ENCODE results near the gene UBR4. TPM values are rescaled to one million over a fixed set of nuclear protein-coding genes. Genes with fewer than 3 reads are reported as not detected.

The UBR4 gene
- total RNA-seq, 4 donors from 2014 or later = 140 to 418 (median 223) TPM

GRCh38 chr1:19072285-19072981, 137.6 kb downstream of the UBR4 start:
- peak overlapping the region in 1 of 4 donors; percentile 17 for H3K27ac ChIP-seq
- peaks cover 0 to 24% (median 3%) of the 10 kb centered on the region in 4 donors for H3K36me3 ChIP-seq
- no peaks in the 10 kb centered on the region for H3K27me3 ChIP-seq
- in situ Hi-C loops (cut with MboI; ENCODE audit: low pct_ligation_motif_present in 1 of 4, low pct_unique_long_range_greater_than_20kb in 1 of 4, low sequenced_read_pairs in 3 of 4) (no loop called here), intact Hi-C loops (cut with DNase I; ENCODE audit: low total_unique reads) (no loop called here)
- H3K4me1 ChIP-seq = peaks cover 19 to 73% (median 61%) of the 10 kb centered on the region in 4 donors
- H3K9me3 ChIP-seq = no peaks in the 10 kb centered on the region
- WGBS, 2 donors (ENCODE audit: low coverage in 1 of 2) = 84% methylated on average over 12 of the region's 12 CpGs; no CpG with 5 or more reads in 1 of the 2 donors
- DNase-seq = no peak
- H3K4me3 ChIP-seq = no peak overlapping the region
- TF ChIP-seq POLR2AphosphoS5 (IDR thresholded peaks at IDR 0.05) (no peak), POLR2A (IDR thresholded peaks at IDR 0.05) (no peak), EP300 (IDR thresholded peaks at IDR 0.05; ENCODE audit: low read depth) (no peak)
- TF ChIP-seq, protein P1, sequence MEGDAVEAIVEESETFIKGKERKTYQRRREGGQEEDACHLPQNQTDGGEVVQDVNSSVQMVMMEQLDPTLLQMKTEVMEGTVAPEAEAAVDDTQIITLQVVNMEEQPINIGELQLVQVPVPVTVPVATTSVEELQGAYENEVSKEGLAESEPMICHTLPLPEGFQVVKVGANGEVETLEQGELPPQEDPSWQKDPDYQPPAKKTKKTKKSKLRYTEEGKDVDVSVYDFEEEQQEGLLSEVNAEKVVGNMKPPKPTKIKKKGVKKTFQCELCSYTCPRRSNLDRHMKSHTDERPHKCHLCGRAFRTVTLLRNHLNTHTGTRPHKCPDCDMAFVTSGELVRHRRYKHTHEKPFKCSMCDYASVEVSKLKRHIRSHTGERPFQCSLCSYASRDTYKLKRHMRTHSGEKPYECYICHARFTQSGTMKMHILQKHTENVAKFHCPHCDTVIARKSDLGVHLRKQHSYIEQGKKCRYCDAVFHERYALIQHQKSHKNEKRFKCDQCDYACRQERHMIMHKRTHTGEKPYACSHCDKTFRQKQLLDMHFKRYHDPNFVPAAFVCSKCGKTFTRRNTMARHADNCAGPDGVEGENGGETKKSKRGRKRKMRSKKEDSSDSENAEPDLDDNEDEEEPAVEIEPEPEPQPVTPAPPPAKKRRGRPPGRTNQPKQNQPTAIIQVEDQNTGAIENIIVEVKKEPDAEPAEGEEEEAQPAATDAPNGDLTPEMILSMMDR (IDR thresholded peaks at IDR 0.05) = no peak

DNA sequence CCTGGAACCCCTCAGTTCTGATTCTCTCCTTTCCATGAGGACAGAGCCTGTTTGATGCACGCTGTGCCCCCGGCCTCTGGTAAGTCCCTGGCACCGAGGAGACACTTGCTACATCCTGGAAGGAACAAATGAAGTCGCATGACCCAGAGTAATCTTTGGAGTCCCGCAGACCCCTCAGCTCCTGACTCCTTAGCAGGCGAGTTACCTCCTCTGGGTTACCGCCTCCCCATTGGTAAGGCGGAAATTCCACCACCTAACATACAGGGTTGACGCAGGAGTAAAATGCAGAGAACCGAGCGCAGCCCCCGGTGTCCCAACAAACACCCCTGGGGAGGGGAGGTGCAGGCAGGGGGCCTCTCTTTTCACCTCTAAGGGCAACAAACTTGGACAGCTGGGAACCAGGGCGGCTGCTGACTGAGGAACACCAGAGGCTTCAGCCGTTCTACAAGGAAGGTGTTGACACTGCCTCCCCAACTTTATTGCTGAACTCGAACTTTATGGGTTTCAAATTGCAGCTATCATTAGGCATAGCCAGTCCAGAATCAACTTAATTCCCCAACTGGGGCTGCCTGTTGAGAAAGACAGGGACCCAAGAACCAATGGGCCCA, 138.3 kb downstream of the UBR4 start:
- no peaks in the 10 kb centered on the region for H3K9me3 ChIP-seq
- no peak overlapping the region for H3K4me3 ChIP-seq
- 64 to 75% methylated on average over 3 to 15 of the region's 15 CpGs for WGBS, 2 donors (ENCODE audit: low coverage in 1 of 2)
- in situ Hi-C loops (cut with MboI; ENCODE audit: low pct_ligation_motif_present in 1 of 4, low pct_unique_long_range_greater_than_20kb in 1 of 4, low sequenced_read_pairs in 3 of 4) = no loop called here
- H3K27ac ChIP-seq = peak overlapping the region in 1 of 4 donors; percentile 17
- intact Hi-C loops (cut with DNase I; ENCODE audit: low total_unique reads) = no loop called here
- H3K4me1 ChIP-seq = peaks cover 24 to 79% (median 68%) of the 10 kb centered on the region in 4 donors
- H3K27me3 ChIP-seq = no peaks in the 10 kb centered on the region
- TF ChIP-seq POLR2A (IDR thresholded peaks at IDR 0.05) (no peak), EP300 (IDR thresholded peaks at IDR 0.05; ENCODE audit: low read depth) (no peak), POLR2AphosphoS5 (IDR thresholded peaks at IDR 0.05) (no peak)
- TF ChIP-seq, protein P1 (IDR thresholded peaks at IDR 0.05) = no peak
- peaks cover 0 to 19% (median 3%) of the 10 kb centered on the region in 4 donors for H3K36me3 ChIP-seq
- DNase-seq = peak; percentile 27

DNA sequence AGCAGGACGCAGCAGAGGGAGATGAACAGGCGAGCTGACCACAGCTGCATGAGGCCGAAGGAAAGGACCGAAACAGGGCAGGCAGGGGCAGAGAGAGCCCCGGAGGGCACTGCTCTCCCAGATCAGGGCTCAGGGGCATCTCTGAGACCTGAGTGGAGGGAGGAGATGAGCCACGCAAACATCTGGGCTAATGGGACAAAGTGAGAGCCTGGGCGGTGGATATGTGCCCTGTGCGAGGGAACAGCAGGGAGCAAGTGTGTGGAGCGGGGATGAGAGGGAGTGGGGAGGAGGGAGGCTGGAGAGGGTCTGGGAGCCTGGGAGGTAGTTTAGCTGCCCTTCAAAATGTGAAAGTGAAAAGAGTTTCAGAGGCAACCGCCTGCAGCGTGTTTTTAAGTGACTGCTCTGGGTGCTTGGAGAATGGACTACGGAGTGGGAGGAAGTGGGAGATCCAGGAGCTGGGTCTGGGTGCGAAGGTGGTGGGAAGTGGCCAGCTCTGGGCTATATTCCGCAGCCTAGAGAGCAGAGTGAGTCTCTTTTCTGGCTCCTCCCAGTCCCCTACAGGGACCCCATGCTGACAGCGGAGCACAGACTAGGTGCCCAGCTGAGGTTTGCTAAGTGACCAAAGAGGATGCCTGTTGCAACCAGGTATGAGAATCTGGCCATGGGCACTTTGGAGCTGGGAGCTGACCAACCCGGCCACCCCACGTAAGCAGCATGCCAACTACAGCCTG, 139.0 kb downstream of the UBR4 start:
- in situ Hi-C loops (cut with MboI; ENCODE audit: low pct_ligation_motif_present in 1 of 4, low pct_unique_long_range_greater_than_20kb in 1 of 4, low sequenced_read_pairs in 3 of 4) (no loop called here), intact Hi-C loops (cut with DNase I; ENCODE audit: low total_unique reads) (no loop called here)
- Histone ChIP-seq H3K27ac (peak overlapping the region in 1 of 4 donors; percentile 17), H3K27me3 (no peaks in the 10 kb centered on the region), H3K9me3 (no peaks in the 10 kb centered on the region), H3K4me3 (no peak overlapping the region), H3K36me3 (peaks cover 0 to 12% (median 3%) of the 10 kb centered on the region in 4 donors), H3K4me1 (peaks cover 24 to 80% (median 69%) of the 10 kb centered on the region in 4 donors)
- WGBS, 2 donors (ENCODE audit: low coverage in 1 of 2) = 77% methylated on average over 17 of the region's 17 CpGs; no CpG with 5 or more reads in 1 of the 2 donors
- DNase-seq = no peak
- TF ChIP-seq EP300 (IDR thresholded peaks at IDR 0.05; ENCODE audit: low read depth) (no peak), POLR2A (IDR thresholded peaks at IDR 0.05) (no peak), POLR2AphosphoS5 (IDR thresholded peaks at IDR 0.05) (no peak)
- TF ChIP-seq, protein P1 (IDR thresholded peaks at IDR 0.05) = no peak

- Histone ChIP-seq H3K36me3 (peaks cover 0 to 9% (median 3%) of the 10 kb centered on the region in 4 donors), H3K27me3 (no peaks in the 10 kb centered on the region), H3K9me3 (no peaks in the 10 kb centered on the region), H3K4me3 (no peak overlapping the region), H3K4me1 (peaks cover 22 to 80% (median 64%) of the 10 kb centered on the region in 4 donors), H3K27ac (no peak overlapping the region)
- WGBS, 2 donors (ENCODE audit: low coverage in 1 of 2) = 54% methylated on average over 9 of the region's 9 CpGs; no CpG with 5 or more reads in 1 of the 2 donors
- intact Hi-C loops (cut with DNase I; ENCODE audit: low total_unique reads) (no loop called here), in situ Hi-C loops (cut with MboI; ENCODE audit: low pct_ligation_motif_present in 1 of 4, low pct_unique_long_range_greater_than_20kb in 1 of 4, low sequenced_read_pairs in 3 of 4) (no loop called here)
- TF ChIP-seq POLR2AphosphoS5 (IDR thresholded peaks at IDR 0.05) (no peak), EP300 (IDR thresholded peaks at IDR 0.05; ENCODE audit: low read depth) (no peak)
- TF ChIP-seq, protein P1 (IDR thresholded peaks at IDR 0.05) = no peak
- no peak for DNase-seq
These were observed 139.8 kb downstream of the UBR4 start for GRCh38 chr1:19070197-19070651.

Data from transverse colon (tissue), 4 donors.